ENCODE measurements around the gene EML6.

GRCh38 chr2:54878182-54878581 is 154.7 kb downstream of the EML6 start:
- TF ChIP-seq USF2 (IDR thresholded peaks at IDR 0.05; ENCODE audit: borderline replicate concordance, low read depth, low read length), result no peak
- no peak for TF ChIP-seq CTCF (IDR thresholded peaks at IDR 0.05 in 2 of 3, conservative IDR thresholded peaks at IDR 0.05 in 1 of 3; ENCODE audit: control insufficient read depth in 2 of 3, extremely low read depth in 1 of 3, insufficient read depth in 1 of 3, low read depth in 3 of 3, low read length in 3 of 3)
- TF ChIP-seq EP300 (IDR thresholded peaks at IDR 0.05; ENCODE audit: borderline replicate concordance in 1 of 2, control insufficient read depth in 1 of 2, low read depth in 2 of 2, low read length in 2 of 2), result no peak
- no peak for TF ChIP-seq PBX3 (IDR thresholded peaks at IDR 0.05; ENCODE audit: insufficient replicate concordance, low read depth, low read length)
- TF ChIP-seq IRF3 (IDR thresholded peaks at IDR 0.05), result no peak
- no peak for TF ChIP-seq IRF4 (IDR thresholded peaks at IDR 0.05; ENCODE audit: low read depth, low read length)
- TF ChIP-seq KDM1A (IDR thresholded peaks at IDR 0.05; ENCODE audit: borderline replicate concordance), result no peak
- TF ChIP-seq SMC3 (IDR thresholded peaks at IDR 0.05; ENCODE audit: borderline replicate concordance, low read length), result no peak
- no peak for TF ChIP-seq KLF5 (IDR thresholded peaks at IDR 0.05; ENCODE audit: partially characterized antibody)

Measured in GM12878 (cell line).